ENCODE results near the gene PLEKHH3. TPM values are rescaled to one million over a fixed set of nuclear protein-coding genes. Genes with fewer than 3 reads are reported as not detected.

Gene PLEKHH3
- total and polyA plus RNA-seq, 3 experiments from 2014 or later: 0.38 to 0.70 TPM; not detected in 1

GRCh38 chr17:42704837-42705494 is 28.2 kb upstream of the PLEKHH3 start:
- CTCF ChIA-PET: interaction anchor here (0.6 kb wide), 1 partner anchor 59 kb away, joined by 3 read pairs; no protein-coding TSS in a partner anchor
- H3K27ac Mint-ChIP-seq: peak overlapping the region in 1 of 8 donors; percentile 3
- DNase-seq: no peak

GRCh38 chr17:42704490-42704836 is 27.7 kb upstream of the PLEKHH3 start:
- Histone ChIP-seq H3K27ac (ENCODE audit: low read depth, low read length) (no peak overlapping the region), H3K36me3 (ENCODE audit: insufficient read depth, low read length) (peaks cover 57% of the 10 kb centered on the region), H3K9me3 (ENCODE audit: low read length) (no peaks in the 10 kb centered on the region), H3K4me1 (ENCODE audit: insufficient read depth, low read length) (peaks cover 24% of the 10 kb centered on the region), H3K4me3 (ENCODE audit: low read length) (no peak overlapping the region), H3K27me3 (ENCODE audit: insufficient read depth, low read length, poor library complexity, severe bottlenecking) (no peaks in the 10 kb centered on the region)
- peak overlapping the region in 1 of 7 donors; percentile 37 for H3K4me3 Mint-ChIP-seq
- DNase-seq: no peak
- peaks cover 10 to 48% (median 16%) of the 10 kb centered on the region in 3 donors for H3K4me1 Mint-ChIP-seq
- no peaks in the 10 kb centered on the region for H3K27me3 Mint-ChIP-seq
- peaks cover 31 to 92% (median 46%) of the 10 kb centered on the region in 3 donors for H3K36me3 Mint-ChIP-seq
- H3K9me3 Mint-ChIP-seq: no peaks in the 10 kb centered on the region
- CTCF ChIA-PET: interaction anchor here (0.6 kb wide), 1 partner anchor 58 kb away, joined by 3 read pairs; no protein-coding TSS in a partner anchor
- no peak overlapping the region for H3K27ac Mint-ChIP-seq
- POLR2A ChIA-PET: no interaction called here

More at GRCh38 chr17:42704837-42705494, 28.2 kb upstream of the PLEKHH3 start:
- H3K27me3 Mint-ChIP-seq: no peaks in the 10 kb centered on the region
- peaks cover 10 to 49% (median 16%) of the 10 kb centered on the region in 3 donors for H3K4me1 Mint-ChIP-seq
- H3K9me3 Mint-ChIP-seq: no peaks in the 10 kb centered on the region
- H3K4me3 ChIP-seq (ENCODE audit: low read length): no peak overlapping the region
- POLR2A ChIA-PET: no interaction called here
- no peaks in the 10 kb centered on the region for H3K9me3 ChIP-seq (ENCODE audit: low read length)
- H3K36me3 Mint-ChIP-seq: peaks cover 32 to 96% (median 46%) of the 10 kb centered on the region in 3 donors
- H3K4me3 Mint-ChIP-seq: peak overlapping the region in 1 of 7 donors; percentile 37
- H3K36me3 ChIP-seq (ENCODE audit: insufficient read depth, low read length): peaks cover 56% of the 10 kb centered on the region
- no peak overlapping the region for H3K27ac ChIP-seq (ENCODE audit: low read depth, low read length)
- peaks cover 24% of the 10 kb centered on the region for H3K4me1 ChIP-seq (ENCODE audit: insufficient read depth, low read length)
- H3K27me3 ChIP-seq (ENCODE audit: insufficient read depth, low read length, poor library complexity, severe bottlenecking): no peaks in the 10 kb centered on the region

GRCh38 chr17:42702446-42702845 is 25.7 kb upstream of the PLEKHH3 start:
- Histone ChIP-seq H3K9me3 (ENCODE audit: low read length) (no peaks in the 10 kb centered on the region), H3K4me1 (ENCODE audit: insufficient read depth, low read length) (peaks cover 17% of the 10 kb centered on the region), H3K27ac (ENCODE audit: low read depth, low read length) (no peak overlapping the region), H3K4me3 (ENCODE audit: low read length) (no peak overlapping the region), H3K27me3 (ENCODE audit: insufficient read depth, low read length, poor library complexity, severe bottlenecking) (no peaks in the 10 kb centered on the region), H3K36me3 (ENCODE audit: insufficient read depth, low read length) (peaks cover 44% of the 10 kb centered on the region)
- H3K36me3 Mint-ChIP-seq: peaks cover 19 to 80% (median 29%) of the 10 kb centered on the region in 3 donors
- ChIA-PET CTCF (no interaction called here), POLR2A (no interaction called here)
- H3K27ac Mint-ChIP-seq: peak overlapping the region in 1 of 8 donors; percentile 71
- peak overlapping the region in 1 of 7 donors; percentile 9 for H3K4me3 Mint-ChIP-seq
- no peaks in the 10 kb centered on the region for H3K9me3 Mint-ChIP-seq
- H3K4me1 Mint-ChIP-seq: peaks cover 6 to 30% (median 10%) of the 10 kb centered on the region in 3 donors
- peaks cover 0 to 2% of the 10 kb centered on the region in 2 donors for H3K27me3 Mint-ChIP-seq
- no peak for DNase-seq

GRCh38 chr17:42700586-42701289 is 23.9 kb upstream of the PLEKHH3 start:
- Histone ChIP-seq H3K4me3 (ENCODE audit: low read length) (no peak overlapping the region), H3K4me1 (ENCODE audit: insufficient read depth, low read length) (peaks cover under 1% of the 10 kb centered on the region), H3K27me3 (ENCODE audit: insufficient read depth, low read length, poor library complexity, severe bottlenecking) (no peaks in the 10 kb centered on the region), H3K9me3 (ENCODE audit: low read length) (no peaks in the 10 kb centered on the region), H3K36me3 (ENCODE audit: insufficient read depth, low read length) (peaks cover 39% of the 10 kb centered on the region), H3K27ac (ENCODE audit: low read depth, low read length) (no peak overlapping the region)
- DNase-seq: no peak
- no peak overlapping the region for H3K4me3 Mint-ChIP-seq
- H3K4me1 Mint-ChIP-seq: peaks cover 0 to 14% (median 0%) of the 10 kb centered on the region in 3 donors
- peaks cover 18 to 70% (median 29%) of the 10 kb centered on the region in 3 donors for H3K36me3 Mint-ChIP-seq
- H3K27me3 Mint-ChIP-seq: peaks cover 0 to 2% of the 10 kb centered on the region in 2 donors
- ChIA-PET CTCF (interaction anchor here (1.3 kb wide), 1 partner anchor 122 kb away, joined by 4 read pairs; no protein-coding TSS in a partner anchor), POLR2A (no interaction called here)
- no peaks in the 10 kb centered on the region for H3K9me3 Mint-ChIP-seq
- H3K27ac Mint-ChIP-seq: no peak overlapping the region

GRCh38 chr17:42699415-42699740 is 22.6 kb upstream of the PLEKHH3 start:
- CTCF ChIA-PET: interaction anchor here (2.1 kb wide), 1 partner anchor 20 kb away, joined by 6 read pairs; no protein-coding TSS in a partner anchor
- POLR2A ChIA-PET: no interaction called here
- no peaks in the 10 kb centered on the region for H3K27me3 ChIP-seq (ENCODE audit: insufficient read depth, low read length, poor library complexity, severe bottlenecking)
- Mint-ChIP-seq H3K27me3 (peaks cover 0 to 2% of the 10 kb centered on the region in 2 donors), H3K36me3 (peaks cover 10 to 58% (median 20%) of the 10 kb centered on the region in 3 donors), H3K27ac (peak overlapping the region in 1 of 8 donors; percentile 63), H3K4me1 (peaks cover 0 to 4% (median 0%) of the 10 kb centered on the region in 3 donors), H3K9me3 (no peaks in the 10 kb centered on the region), H3K4me3 (no peak overlapping the region)
- H3K9me3 ChIP-seq (ENCODE audit: low read length): no peaks in the 10 kb centered on the region
- no peak overlapping the region for H3K4me3 ChIP-seq (ENCODE audit: low read length)
- H3K27ac ChIP-seq (ENCODE audit: low read depth, low read length): no peak overlapping the region
- H3K4me1 ChIP-seq (ENCODE audit: insufficient read depth, low read length): no peaks in the 10 kb centered on the region
- peaks cover 26% of the 10 kb centered on the region for H3K36me3 ChIP-seq (ENCODE audit: insufficient read depth, low read length)
- DNase-seq: no peak

- Mint-ChIP-seq H3K4me1 (peaks cover 0 to 4% (median 0%) of the 10 kb centered on the region in 3 donors), H3K27ac (no peak overlapping the region), H3K9me3 (no peaks in the 10 kb centered on the region), H3K4me3 (no peak overlapping the region), H3K36me3 (peaks cover 8 to 53% (median 18%) of the 10 kb centered on the region in 3 donors), H3K27me3 (peaks cover 0 to 2% of the 10 kb centered on the region in 2 donors)
- no peak for DNase-seq
- no peaks in the 10 kb centered on the region for H3K27me3 ChIP-seq (ENCODE audit: insufficient read depth, low read length, poor library complexity, severe bottlenecking)
- H3K27ac ChIP-seq (ENCODE audit: low read depth, low read length): no peak overlapping the region
- H3K9me3 ChIP-seq (ENCODE audit: low read length): no peaks in the 10 kb centered on the region
- H3K4me1 ChIP-seq (ENCODE audit: insufficient read depth, low read length): no peaks in the 10 kb centered on the region
- ChIA-PET POLR2A (no interaction called here), CTCF (interaction anchor here (2.1 kb wide), 1 partner anchor 19 kb away, joined by 6 read pairs; no protein-coding TSS in a partner anchor)
- no peak overlapping the region for H3K4me3 ChIP-seq (ENCODE audit: low read length)
- H3K36me3 ChIP-seq (ENCODE audit: insufficient read depth, low read length): peaks cover 22% of the 10 kb centered on the region
These were observed 22.1 kb upstream of the PLEKHH3 start for GRCh38 chr17:42698736-42699414.

- Mint-ChIP-seq H3K27ac (peak overlapping the region in 1 of 8 donors; percentile 86), H3K9me3 (no peaks in the 10 kb centered on the region), H3K27me3 (peaks cover 0 to 2% of the 10 kb centered on the region in 2 donors), H3K4me3 (no peak overlapping the region), H3K4me1 (peaks cover 0 to 4% (median 0%) of the 10 kb centered on the region in 3 donors), H3K36me3 (peaks cover 3 to 39% (median 6%) of the 10 kb centered on the region in 3 donors)
- H3K4me3 ChIP-seq (ENCODE audit: low read length): no peak overlapping the region
- no peak overlapping the region for H3K27ac ChIP-seq (ENCODE audit: low read depth, low read length)
- H3K27me3 ChIP-seq (ENCODE audit: insufficient read depth, low read length, poor library complexity, severe bottlenecking): no peaks in the 10 kb centered on the region
- CTCF ChIA-PET: no interaction called here
- no peak for DNase-seq
- no peaks in the 10 kb centered on the region for H3K9me3 ChIP-seq (ENCODE audit: low read length)
- POLR2A ChIA-PET: no interaction called here
- H3K4me1 ChIP-seq (ENCODE audit: insufficient read depth, low read length): no peaks in the 10 kb centered on the region
- H3K36me3 ChIP-seq (ENCODE audit: insufficient read depth, low read length): peaks cover 10% of the 10 kb centered on the region
These were observed 20.5 kb upstream of the PLEKHH3 start for GRCh38 chr17:42697108-42697811.
